ENCODE results near the gene RGS3. TPM values are rescaled to one million over a fixed set of nuclear protein-coding genes. Genes with fewer than 3 reads are reported as not detected.

Gene RGS3
- polyA plus RNA-seq, 1 of the 3 experiments (the other 2 are of a cell fraction): 50.6 TPM

GRCh38 chr9:113567361-113568080 is 104.0 kb downstream of the RGS3 start:
- no peak overlapping the region for H2AFZ ChIP-seq (ENCODE audit: low read depth)
- POLR2A ChIA-PET: no interaction called here
- H4K20me1 ChIP-seq (ENCODE audit: insufficient read depth): no peaks in the 10 kb centered on the region
- H3K4me3 ChIP-seq (ENCODE audit: low read depth in 2 of 2, low read length in 1 of 2): no peak overlapping the region
- TF ChIP-seq ELF1 (IDR thresholded peaks at IDR 0.05) (no peak), RAD21 (IDR thresholded peaks at IDR 0.05; ENCODE audit: low read length) (no peak), NRF1 (IDR thresholded peaks at IDR 0.05; ENCODE audit: low read depth, low read length) (no peak), PBX3 (IDR thresholded peaks at IDR 0.05) (no peak), CHD2 (IDR thresholded peaks at IDR 0.05; ENCODE audit: low read length, partially characterized antibody) (no peak), TAF1 (IDR thresholded peaks at IDR 0.05; ENCODE audit: borderline replicate concordance, low read depth, low read length) (no peak), MAX (IDR thresholded peaks at IDR 0.05; ENCODE audit: low read depth) (no peak), RXRA (IDR thresholded peaks at IDR 0.05; ENCODE audit: borderline replicate concordance, low read depth) (no peak), EP300 (IDR thresholded peaks at IDR 0.05; ENCODE audit: borderline replicate concordance in 1 of 2, low read depth in 1 of 2, low read length in 1 of 2) (no peak), GATA2 (CRISPR knock-in tag; IDR thresholded peaks at IDR 0.05) (no peak), IRF3 (IDR thresholded peaks at IDR 0.05; ENCODE audit: low read depth, low read length) (no peak)
- H3K4me1 ChIP-seq (ENCODE audit: control insufficient read depth in 1 of 2, insufficient read depth in 2 of 2, low read depth in 1 of 2, low read length in 1 of 2): peaks cover 0 to 45% of the 10 kb centered on the region in 2 experiments; a peak in 2 of 4 replicates
- no peaks in the 10 kb centered on the region for H3K36me3 ChIP-seq (replicated peaks in 1 of 2; ENCODE audit: control insufficient read depth in 1 of 2, insufficient read depth in 2 of 2, low read length in 1 of 2)
- no peak overlapping the region for H3K27ac ChIP-seq (ENCODE audit: low read depth in 2 of 2, low read length in 1 of 2)
- H3K9ac ChIP-seq: no peak overlapping the region
- no peaks in the 10 kb centered on the region for H3K9me2 ChIP-seq
- CTCF ChIA-PET: interaction anchor here (0.5 to 3.3 kb wide), 3 partner anchors 96 to 122 kb away, joined by 4 to 14 read pairs (median 4); no protein-coding TSS in a partner anchor
- H3K27me3 ChIP-seq (ENCODE audit: insufficient read depth): no peaks in the 10 kb centered on the region
- no peak for DNase-seq
- H3F3A ChIP-seq (replicated peaks; ENCODE audit: insufficient read depth): no peaks in the 10 kb centered on the region
- H3K9me3 ChIP-seq: no peaks in the 10 kb centered on the region
- 95% methylated on average over 8 of the region's 8 CpGs for WGBS (ENCODE audit: low lambda C conversion rate)
- H3K4me2 ChIP-seq: no peak overlapping the region
- no peaks in the 10 kb centered on the region for H3K79me2 ChIP-seq (ENCODE audit: insufficient read depth)

GRCh38 chr9:113568081-113568435 is 104.5 kb downstream of the RGS3 start:
- no peaks in the 10 kb centered on the region for H3F3A ChIP-seq (replicated peaks; ENCODE audit: insufficient read depth)
- H3K36me3 ChIP-seq (replicated peaks in 1 of 2; ENCODE audit: control insufficient read depth in 1 of 2, insufficient read depth in 2 of 2, low read length in 1 of 2): no peaks in the 10 kb centered on the region
- H3K4me2 ChIP-seq: no peak overlapping the region
- H4K20me1 ChIP-seq (ENCODE audit: insufficient read depth): no peaks in the 10 kb centered on the region
- 92% methylated on average over 4 of the region's 5 CpGs for WGBS (ENCODE audit: low lambda C conversion rate)
- H3K9me3 ChIP-seq: no peaks in the 10 kb centered on the region
- POLR2A ChIA-PET: interaction anchor here (0.8 kb wide), 1 partner anchor 9 kb away, joined by 3 read pairs; no protein-coding TSS in a partner anchor
- no peak for DNase-seq
- no peaks in the 10 kb centered on the region for H3K27me3 ChIP-seq (ENCODE audit: insufficient read depth)
- peaks cover 0 to 47% of the 10 kb centered on the region in 2 experiments; a peak in 2 of 4 replicates for H3K4me1 ChIP-seq (ENCODE audit: control insufficient read depth in 1 of 2, insufficient read depth in 2 of 2, low read depth in 1 of 2, low read length in 1 of 2)
- CTCF ChIA-PET: interaction anchor here (0.5 to 3.3 kb wide), 4 partner anchors 14 to 122 kb away, joined by 4 to 14 read pairs (median 8); no protein-coding TSS in a partner anchor
- no peak overlapping the region for H3K9ac ChIP-seq
- no peaks in the 10 kb centered on the region for H3K9me2 ChIP-seq
- H2AFZ ChIP-seq (ENCODE audit: low read depth): no peak overlapping the region
- no peak overlapping the region for H3K27ac ChIP-seq (ENCODE audit: low read depth in 2 of 2, low read length in 1 of 2)
- no peaks in the 10 kb centered on the region for H3K79me2 ChIP-seq (ENCODE audit: insufficient read depth)
- H3K4me3 ChIP-seq (ENCODE audit: low read depth in 2 of 2, low read length in 1 of 2): no peak overlapping the region
- no peak for TF ChIP-seq EP300 (IDR thresholded peaks at IDR 0.05; ENCODE audit: borderline replicate concordance in 1 of 2, low read depth in 1 of 2, low read length in 1 of 2)
- no peak for TF ChIP-seq GATA2 (CRISPR knock-in tag; IDR thresholded peaks at IDR 0.05)
- TF ChIP-seq NRF1 (IDR thresholded peaks at IDR 0.05; ENCODE audit: low read depth, low read length): no peak
- no peak for TF ChIP-seq USF2 (IDR thresholded peaks at IDR 0.05; ENCODE audit: borderline replicate concordance, low read depth, low read length)
- TF ChIP-seq SMC3 (IDR thresholded peaks at IDR 0.05; ENCODE audit: low read depth, low read length): no peak
- no peak for TF ChIP-seq IRF3 (IDR thresholded peaks at IDR 0.05; ENCODE audit: low read depth, low read length)
- no peak for TF ChIP-seq JUND (IDR thresholded peaks at IDR 0.05)
- no peak for TF ChIP-seq RAD21 (IDR thresholded peaks at IDR 0.05; ENCODE audit: low read length)
- TF ChIP-seq ELF1 (IDR thresholded peaks at IDR 0.05): no peak
- no peak for TF ChIP-seq YY1 (IDR thresholded peaks at IDR 0.05; ENCODE audit: low read depth)
- TF ChIP-seq REST (IDR thresholded peaks at IDR 0.05; ENCODE audit: low read depth, low read length): no peak
- TF ChIP-seq NFIC (IDR thresholded peaks at IDR 0.05; ENCODE audit: borderline replicate concordance): no peak
- TF ChIP-seq TAF1 (IDR thresholded peaks at IDR 0.05; ENCODE audit: borderline replicate concordance, low read depth, low read length): no peak
